NCI-H146 (cell line): ENCODE measurements around the gene HIGD2A.

Experiments used
- DNase-seq: peaks from one replicate; lab custom pipeline; 2025; lab: John Stamatoyannopoulos, UW

Gene HIGD2A

GRCh38 chr5:176369934-176370711, 18.4 kb upstream of the HIGD2A start:
- no peak for DNase-seq

- DNase-seq, result no peak
Observed at GRCh38 chr5:176371621-176372539, 16.7 kb upstream of the HIGD2A start.

- DNase-seq, result no peak
Observed at GRCh38 chr5:176373100-176373818, 15.3 kb upstream of the HIGD2A start.

GRCh38 chr5:176379881-176380280, 8.7 kb upstream of the HIGD2A start:
- DNase-seq, result no peak

- DNase-seq, result no peak
Observed at GRCh38 chr5:176381423-176381822, 7.1 kb upstream of the HIGD2A start.

- DNase-seq, result no peak
Observed at GRCh38 chr5:176381979-176382378, 6.6 kb upstream of the HIGD2A start.

GRCh38 chr5:176382721-176383120, 5.8 kb upstream of the HIGD2A start:
- DNase-seq, result no peak

- DNase-seq, result no peak
Observed at GRCh38 chr5:176383248-176383905, 5.2 kb upstream of the HIGD2A start.

GRCh38 chr5:176383961-176384360, 4.6 kb upstream of the HIGD2A start:
- no peak for DNase-seq

GRCh38 chr5:176384366-176384930, 4.1 kb upstream of the HIGD2A start:
- DNase-seq, result no peak

- DNase-seq, result no peak
Observed at GRCh38 chr5:176384991-176385390, 3.6 kb upstream of the HIGD2A start.

- DNase-seq, result no peak
Observed at GRCh38 chr5:176386491-176386890, 2.1 kb upstream of the HIGD2A start.

GRCh38 chr5:176387384-176387925, 1.1 kb upstream of the HIGD2A start:
- DNase-seq, result no peak

GRCh38 chr5:176388003-176388443, 528 bp upstream of the HIGD2A start:
- DNase-seq, result peak; percentile 14

- no peak for DNase-seq
Observed at GRCh38 chr5:176389135-176390123, 878 bp downstream of the HIGD2A start.

GRCh38 chr5:176391479-176391878, 2.9 kb downstream of the HIGD2A start:
- DNase-seq, result no peak

- no peak for DNase-seq
Observed at GRCh38 chr5:176391999-176392398, 3.4 kb downstream of the HIGD2A start.

GRCh38 chr5:176392526-176392925, 4.0 kb downstream of the HIGD2A start:
- no peak for DNase-seq

- DNase-seq, result no peak
Observed at GRCh38 chr5:176394096-176394495, 5.5 kb downstream of the HIGD2A start.
